Neural cell (in vitro differentiated cells): ENCODE measurements around the gene SLC9C1.

Experiments used
- CTCF ChIP-seq: fragments of 450-650 bp; IDR thresholded peaks from 2 replicates; pipeline ENCODE4 v1.5.1; 2014; ENCODE audit warnings: antibody characterized with exemption, mild to moderate bottlenecking, moderate library complexity; ENCODE audit not compliant: poor library complexity, severe bottlenecking
- EP300 ChIP-seq: fragments of 450-650 bp; conservative IDR thresholded peaks from 2 replicates; pipeline ENCODE4 v1.6.1; 2014; ENCODE audit warnings: antibody characterized with exemption, mild to moderate bottlenecking, moderate library complexity; ENCODE audit not compliant: poor library complexity, severe bottlenecking
- EZH2 ChIP-seq: fragments of 200-600, 300-800 bp; shearing (Covaris generic), sonication (generic); IDR thresholded peaks from 2 replicates; pipeline ENCODE4 v1.6.1; 2014; ENCODE audit warnings: antibody characterized with exemption, low read length, borderline replicate concordance, mild to moderate bottlenecking; ENCODE audit not compliant: insufficient read depth, poor library complexity, severe bottlenecking
- MXI1 ChIP-seq: fragments of 450-650 bp; conservative IDR thresholded peaks from 2 replicates; pipeline ENCODE4 v1.6.1; 2014; ENCODE audit warnings: antibody characterized with exemption, mild to moderate bottlenecking; ENCODE audit not compliant: poor library complexity, severe bottlenecking
- POLR2AphosphoS5 ChIP-seq: IDR thresholded peaks from 2 replicates; pipeline ENCODE4 v1.6.1; 2012
- RAD21 ChIP-seq: fragments of 450-650 bp; conservative IDR thresholded peaks from 2 replicates; pipeline ENCODE4 v1.6.1; 2014; ENCODE audit warnings: antibody characterized with exemption, mild to moderate bottlenecking, moderate library complexity
- REST ChIP-seq: IDR thresholded peaks from 2 replicates; pipeline ENCODE4 v1.6.1; 2012; ENCODE audit warnings: borderline replicate concordance
- SMC3 ChIP-seq: fragments of 450-650 bp; conservative IDR thresholded peaks from 2 replicates; pipeline ENCODE4 v1.6.1; 2014; ENCODE audit warnings: antibody characterized with exemption, mild to moderate bottlenecking, moderate library complexity; ENCODE audit not compliant: poor library complexity
- TAF1 ChIP-seq: IDR thresholded peaks from 2 replicates; pipeline ENCODE4 v1.6.1; 2012; ENCODE audit warnings: low read depth

- TF ChIP-seq MXI1 = no peak
- TF ChIP-seq POLR2AphosphoS5 = no peak
- no peak for TF ChIP-seq REST
- no peak for TF ChIP-seq CTCF
- TF ChIP-seq EZH2 = no peak
- TF ChIP-seq TAF1 = no peak
- no peak for TF ChIP-seq EP300
- no peak for TF ChIP-seq SMC3
- no peak for TF ChIP-seq RAD21
Measured at GRCh38 chr3:112122870-112123269, 171.1 kb downstream of the SLC9C1 start.
